Measurements from ENCODE around the gene REPS2.

The REPS2 gene

DNA sequence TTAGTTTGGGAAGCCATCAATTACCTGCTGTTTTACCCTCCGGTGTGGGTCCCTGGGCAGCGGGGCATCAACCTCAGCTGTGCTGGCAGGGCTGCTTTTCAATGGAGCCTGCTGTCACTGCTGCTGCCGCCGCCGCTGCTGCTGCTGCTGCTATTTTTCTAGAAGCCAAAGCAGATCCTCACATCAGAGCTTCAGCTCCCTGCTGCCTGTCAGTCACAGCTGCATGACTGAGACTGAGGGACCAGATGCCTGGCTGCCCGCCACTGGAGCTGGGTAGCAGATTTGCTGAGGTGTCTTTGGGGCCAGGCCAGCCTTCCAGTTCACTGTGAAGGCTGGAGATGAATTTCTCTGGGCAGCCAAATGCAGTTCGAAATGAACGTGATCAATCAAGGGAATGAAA is 228.2 kb downstream of the REPS2 start:
- DNase-seq (ENCODE audit: low spot score): no peak
- Mint-ChIP-seq H3K9me3 (no peaks in the 10 kb centered on the region), H3K36me3 (ENCODE audit: low read depth) (no peaks in the 10 kb centered on the region), H3K27me3 (ENCODE audit: low read depth) (no peaks in the 10 kb centered on the region), H3K4me3 (no peak overlapping the region), H3K4me1 (ENCODE audit: low read depth) (no peaks in the 10 kb centered on the region), H3K27ac (no peak overlapping the region)

GRCh38 chrX:17182317-17182716 is 235.9 kb downstream of the REPS2 start:
- Mint-ChIP-seq H3K27me3 (ENCODE audit: low read depth) (no peaks in the 10 kb centered on the region), H3K4me1 (ENCODE audit: low read depth) (no peaks in the 10 kb centered on the region), H3K27ac (no peak overlapping the region), H3K9me3 (no peaks in the 10 kb centered on the region), H3K4me3 (no peak overlapping the region), H3K36me3 (ENCODE audit: low read depth) (no peaks in the 10 kb centered on the region)
- DNase-seq (ENCODE audit: low spot score): no peak

GRCh38 chrX:17183566-17183965 is 237.1 kb downstream of the REPS2 start:
- Mint-ChIP-seq H3K4me1 (ENCODE audit: low read depth) (no peaks in the 10 kb centered on the region), H3K36me3 (ENCODE audit: low read depth) (no peaks in the 10 kb centered on the region), H3K9me3 (no peaks in the 10 kb centered on the region), H3K4me3 (no peak overlapping the region), H3K27me3 (ENCODE audit: low read depth) (no peaks in the 10 kb centered on the region), H3K27ac (no peak overlapping the region)
- DNase-seq (ENCODE audit: low spot score): no peak

- no peaks in the 10 kb centered on the region for H3K4me1 Mint-ChIP-seq (ENCODE audit: low read depth)
- DNase-seq (ENCODE audit: low spot score): no peak
- no peak overlapping the region for H3K4me3 Mint-ChIP-seq
- no peaks in the 10 kb centered on the region for H3K36me3 Mint-ChIP-seq (ENCODE audit: low read depth)
- H3K27ac Mint-ChIP-seq: no peak overlapping the region
- H3K27me3 Mint-ChIP-seq (ENCODE audit: low read depth): no peaks in the 10 kb centered on the region
- H3K9me3 Mint-ChIP-seq: no peaks in the 10 kb centered on the region
Measured at GRCh38 chrX:17185431-17185830, 239.0 kb downstream of the REPS2 start.

DNA sequence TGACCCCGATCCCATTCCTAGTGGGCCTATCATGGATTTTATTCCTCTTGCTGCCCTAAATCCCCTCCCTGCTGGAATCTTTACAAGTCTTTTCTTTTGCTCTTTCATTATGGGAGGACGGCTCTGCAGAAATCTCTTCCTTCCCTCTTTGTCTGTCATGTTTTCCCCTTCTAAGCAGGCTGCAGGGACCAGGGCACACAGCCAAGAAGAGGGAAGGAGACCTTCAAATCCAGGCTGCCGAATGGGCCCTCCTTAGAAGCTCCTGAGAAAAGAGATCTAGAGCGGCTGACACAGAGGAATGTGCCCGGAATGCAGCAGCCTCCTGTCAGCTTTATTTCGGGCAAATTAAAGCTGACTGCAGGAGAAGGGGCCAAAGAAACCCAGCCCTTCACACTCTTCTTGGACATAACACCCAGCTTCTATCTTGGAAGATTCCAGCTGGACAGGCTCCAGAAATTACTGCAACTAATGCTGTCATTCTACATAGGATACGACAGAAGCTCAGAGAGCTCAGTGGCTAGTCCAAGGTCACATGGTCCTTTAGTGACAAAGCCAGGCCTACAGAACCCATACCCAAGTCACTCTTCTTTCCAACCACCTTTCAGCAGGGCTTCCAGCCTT is 240.8 kb downstream of the REPS2 start:
- Mint-ChIP-seq H3K4me3 (no peak overlapping the region), H3K27me3 (ENCODE audit: low read depth) (no peaks in the 10 kb centered on the region), H3K9me3 (no peaks in the 10 kb centered on the region), H3K4me1 (ENCODE audit: low read depth) (no peaks in the 10 kb centered on the region), H3K27ac (no peak overlapping the region), H3K36me3 (ENCODE audit: low read depth) (no peaks in the 10 kb centered on the region)
- no peak for DNase-seq (ENCODE audit: low spot score)

DNA sequence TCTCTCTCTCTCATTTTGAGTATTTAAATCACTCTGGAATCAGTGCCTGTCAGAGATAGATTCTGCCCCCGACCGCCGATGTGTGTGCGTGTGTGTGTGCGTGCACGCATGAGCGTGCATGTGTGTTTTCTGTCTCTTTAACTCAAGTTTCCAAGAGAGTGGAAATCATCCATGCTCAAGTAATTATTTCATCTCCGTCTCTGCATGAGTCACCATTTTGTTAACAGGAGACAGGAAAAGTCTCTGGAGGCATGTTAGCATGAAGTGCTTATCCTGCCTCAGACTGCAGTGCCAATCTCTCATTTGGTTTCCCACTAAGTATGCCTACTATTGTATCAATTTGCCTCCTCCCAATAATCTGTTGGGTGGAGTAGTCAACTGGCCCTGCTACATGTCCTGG is 245.6 kb downstream of the REPS2 start:
- no peaks in the 10 kb centered on the region for H3K4me1 Mint-ChIP-seq (ENCODE audit: low read depth)
- no peaks in the 10 kb centered on the region for H3K9me3 Mint-ChIP-seq
- H3K27me3 Mint-ChIP-seq (ENCODE audit: low read depth): no peaks in the 10 kb centered on the region
- no peak overlapping the region for H3K27ac Mint-ChIP-seq
- no peak for DNase-seq (ENCODE audit: low spot score)
- H3K36me3 Mint-ChIP-seq (ENCODE audit: low read depth): no peaks in the 10 kb centered on the region
- H3K4me3 Mint-ChIP-seq: no peak overlapping the region
